HFFc6 (cell line): Measurements from ENCODE around the gene PRMT9. TPM values are rescaled to one million over a fixed set of nuclear protein-coding genes. Genes with fewer than 3 reads are reported as not detected.
A peak's percentile ranks its signal among the peaks of the same experiment; 100 is the strongest.

Experiments used
- DNase-seq: peaks from one replicate; pipeline ENCODE4 v3.0.0-alpha.2; 2018
- H3K27ac Mint-ChIP-seq: 2 replicates; pipeline ENCODE4 v1.8.0; 2020; ENCODE audit warnings: mild to moderate bottlenecking, mixed read lengths
- H3K27me3 Mint-ChIP-seq: 2 replicates; pipeline ENCODE4 v1.8.0; 2021; ENCODE audit warnings: mild to moderate bottlenecking, moderate library complexity, mixed read lengths; ENCODE audit not compliant: insufficient read depth
- H3K36me3 Mint-ChIP-seq: 2 replicates; pipeline ENCODE4 v1.8.0; 2021; ENCODE audit warnings: low read depth, mixed read lengths
- H3K4me1 Mint-ChIP-seq: 2 replicates; pipeline ENCODE4 v1.8.0; 2020; ENCODE audit warnings: low read depth, mixed read lengths
- H3K4me3 Mint-ChIP-seq: 2 replicates; pipeline ENCODE4 v1.8.0; 2020; ENCODE audit warnings: mild to moderate bottlenecking, moderate library complexity, mixed read lengths
- H3K9me3 Mint-ChIP-seq: 2 replicates; pipeline ENCODE4 v1.8.0; 2020; ENCODE audit warnings: mild to moderate bottlenecking, mixed read lengths
- total RNA-seq, 6 experiments: library from RNA; stranded (reverse); fragmentation: NEBNext Ultra II Directional; extraction: Animal tissue kit (Norgen Biotek cat#: 25700); gene quantifications; 2 replicates in 1 of 6; 3 replicates in 5 of 6; pipeline ENCODE4 v1.2.3, GENCODE V29; 2021
- TF ChIP-seq, protein P1 (sequence below): fragments of 200-600 bp; sonication (generic); IDR thresholded peaks from 2 replicates; pipeline ENCODE4 v1.5.0; 2021; ENCODE audit warnings: antibody characterized with exemption, mild to moderate bottlenecking

Gene PRMT9
- total RNA-seq, 6 experiments from 2014 or later, result 6.5 to 8.5 (median 7.3) TPM

DNA sequence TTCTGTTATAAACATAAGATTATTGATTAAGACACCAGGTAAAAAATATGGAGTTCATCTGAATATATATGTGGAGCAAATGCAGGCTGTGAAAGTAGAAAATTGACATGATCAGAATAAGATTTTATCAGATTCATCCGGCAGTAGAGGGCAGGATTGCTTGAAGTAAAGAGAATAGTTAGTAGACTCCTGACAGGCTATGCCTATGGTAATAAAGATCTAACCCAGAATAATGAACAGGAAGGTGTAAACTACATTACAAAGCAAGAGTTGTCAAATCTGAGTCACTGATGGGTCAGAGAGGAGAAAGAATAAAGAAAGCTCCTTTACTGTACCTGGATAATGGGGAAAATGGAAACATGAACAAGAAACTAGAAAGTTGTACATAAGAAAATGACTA is 87.6 kb downstream of the PRMT9 start:
- Mint-ChIP-seq H3K4me1 (peaks cover 47% of the 10 kb centered on the region), H3K27me3 (no peaks in the 10 kb centered on the region; the same call in 1 of the 2 replicates), H3K36me3 (no peaks in the 10 kb centered on the region), H3K27ac (no peak overlapping the region), H3K9me3 (no peaks in the 10 kb centered on the region), H3K4me3 (no peak overlapping the region)
- peak; percentile 17 for DNase-seq
- TF ChIP-seq, protein P1, sequence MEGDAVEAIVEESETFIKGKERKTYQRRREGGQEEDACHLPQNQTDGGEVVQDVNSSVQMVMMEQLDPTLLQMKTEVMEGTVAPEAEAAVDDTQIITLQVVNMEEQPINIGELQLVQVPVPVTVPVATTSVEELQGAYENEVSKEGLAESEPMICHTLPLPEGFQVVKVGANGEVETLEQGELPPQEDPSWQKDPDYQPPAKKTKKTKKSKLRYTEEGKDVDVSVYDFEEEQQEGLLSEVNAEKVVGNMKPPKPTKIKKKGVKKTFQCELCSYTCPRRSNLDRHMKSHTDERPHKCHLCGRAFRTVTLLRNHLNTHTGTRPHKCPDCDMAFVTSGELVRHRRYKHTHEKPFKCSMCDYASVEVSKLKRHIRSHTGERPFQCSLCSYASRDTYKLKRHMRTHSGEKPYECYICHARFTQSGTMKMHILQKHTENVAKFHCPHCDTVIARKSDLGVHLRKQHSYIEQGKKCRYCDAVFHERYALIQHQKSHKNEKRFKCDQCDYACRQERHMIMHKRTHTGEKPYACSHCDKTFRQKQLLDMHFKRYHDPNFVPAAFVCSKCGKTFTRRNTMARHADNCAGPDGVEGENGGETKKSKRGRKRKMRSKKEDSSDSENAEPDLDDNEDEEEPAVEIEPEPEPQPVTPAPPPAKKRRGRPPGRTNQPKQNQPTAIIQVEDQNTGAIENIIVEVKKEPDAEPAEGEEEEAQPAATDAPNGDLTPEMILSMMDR, result peak; percentile 45; the same call in 1 of the 2 replicates

DNA sequence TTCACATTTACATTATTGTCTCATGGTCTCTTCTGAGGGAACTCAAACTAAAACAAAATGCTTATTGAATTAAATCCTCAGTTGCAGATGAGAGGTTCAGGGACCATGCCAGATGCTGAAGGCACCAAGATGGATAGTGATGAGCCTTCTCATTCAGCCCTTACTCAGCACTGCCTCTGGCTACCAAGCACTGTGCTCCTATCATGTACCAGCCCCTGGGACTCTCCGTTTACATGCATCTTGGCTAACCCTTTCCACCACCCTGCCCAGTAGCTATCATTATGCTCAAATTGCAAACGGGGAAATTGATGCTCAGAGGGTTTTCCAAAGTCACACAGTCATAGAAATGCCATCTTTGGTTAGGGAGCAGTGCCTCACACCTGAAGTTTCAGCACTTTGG is 89.4 kb downstream of the PRMT9 start:
- H3K27ac Mint-ChIP-seq, result no peak overlapping the region
- no peak for DNase-seq
- H3K36me3 Mint-ChIP-seq, result no peaks in the 10 kb centered on the region
- H3K27me3 Mint-ChIP-seq, result no peaks in the 10 kb centered on the region
- TF ChIP-seq, protein P1, result no peak
- no peak overlapping the region for H3K4me3 Mint-ChIP-seq
- H3K9me3 Mint-ChIP-seq, result no peaks in the 10 kb centered on the region
- H3K4me1 Mint-ChIP-seq, result peaks cover 42% of the 10 kb centered on the region

DNA sequence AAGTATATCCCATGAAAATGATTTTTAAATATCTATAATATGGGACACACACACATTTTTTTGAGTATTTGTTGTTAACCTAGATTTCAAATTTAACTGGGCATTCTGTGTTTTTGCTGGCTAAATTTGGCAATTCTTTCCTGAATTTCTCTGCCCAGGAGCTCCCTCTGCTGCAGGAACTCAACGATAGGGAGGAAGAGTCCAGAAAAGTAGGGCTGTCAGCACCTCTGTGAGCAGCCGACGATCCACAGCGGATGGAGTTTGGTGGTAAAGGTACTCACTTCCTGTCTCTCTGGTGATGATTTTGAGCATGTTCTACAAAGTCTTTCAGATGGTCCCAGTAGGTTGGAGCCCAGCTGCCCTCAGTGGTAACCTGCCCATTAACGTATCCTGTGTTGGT is 89.9 kb downstream of the PRMT9 start:
- Mint-ChIP-seq H3K27me3 (no peaks in the 10 kb centered on the region), H3K4me3 (no peak overlapping the region), H3K4me1 (peaks cover 42% of the 10 kb centered on the region), H3K9me3 (no peaks in the 10 kb centered on the region), H3K36me3 (no peaks in the 10 kb centered on the region), H3K27ac (no peak overlapping the region)
- DNase-seq, result no peak
- TF ChIP-seq, protein P1, result peak; percentile 33

DNA sequence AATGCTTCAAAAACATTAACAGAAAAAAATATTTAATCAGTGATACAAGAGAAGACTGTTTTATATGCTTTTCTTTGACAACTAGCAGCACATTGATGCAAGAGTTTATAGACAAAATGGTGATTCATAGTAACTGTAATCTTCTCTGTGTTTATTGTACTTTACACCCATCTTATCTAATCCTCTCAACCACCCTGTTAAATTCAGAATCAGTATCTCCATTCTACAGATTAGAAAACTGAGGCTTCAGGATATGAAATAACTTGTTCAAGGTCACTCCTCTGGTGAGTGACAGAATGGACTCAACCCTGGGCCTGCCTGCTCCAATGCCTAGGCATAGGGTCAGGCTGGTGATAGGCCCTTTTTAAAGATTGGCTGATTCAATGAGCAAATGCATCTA is 92.9 kb downstream of the PRMT9 start:
- H3K4me1 Mint-ChIP-seq, result peaks cover 43% of the 10 kb centered on the region
- H3K27me3 Mint-ChIP-seq, result no peaks in the 10 kb centered on the region
- DNase-seq, result no peak
- H3K4me3 Mint-ChIP-seq, result no peak overlapping the region
- TF ChIP-seq, protein P1, result no peak
- no peaks in the 10 kb centered on the region for H3K36me3 Mint-ChIP-seq
- H3K9me3 Mint-ChIP-seq, result no peaks in the 10 kb centered on the region
- H3K27ac Mint-ChIP-seq, result no peak overlapping the region

DNA sequence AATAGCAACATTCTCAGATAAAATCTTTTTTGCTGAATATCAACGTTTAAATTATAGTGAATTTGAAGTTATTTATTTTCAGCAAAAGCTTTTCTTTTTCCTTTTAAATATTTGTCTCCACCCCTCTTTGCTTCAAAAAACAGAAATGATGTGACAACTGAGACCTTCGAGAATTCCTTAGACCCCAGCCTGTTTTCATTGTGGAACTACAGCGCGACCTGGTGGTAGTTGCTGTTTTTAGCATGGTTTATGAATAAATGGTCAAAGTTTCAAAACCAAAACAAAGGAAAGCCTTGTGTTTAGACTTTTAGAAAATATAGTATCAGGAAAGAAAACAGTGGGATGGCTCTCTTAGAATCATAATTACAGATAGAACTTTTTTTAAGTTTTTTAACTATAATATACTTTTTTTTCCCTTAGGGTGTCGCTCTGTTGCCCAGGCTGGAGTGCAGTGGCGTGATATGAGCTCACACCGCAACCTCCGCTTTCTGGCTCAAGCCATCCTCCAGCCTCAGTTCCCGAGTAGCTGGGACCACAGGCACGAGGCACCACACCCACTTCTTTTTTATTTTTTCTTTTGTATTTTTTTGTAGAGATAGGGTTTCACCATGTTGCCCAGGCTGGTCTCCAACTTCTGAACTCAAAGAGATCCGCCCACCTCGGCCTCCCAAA is 93.6 kb downstream of the PRMT9 start:
- peak overlapping the region; percentile 2; the same call in 1 of the 2 replicates for H3K4me3 Mint-ChIP-seq
- TF ChIP-seq, protein P1, result peak; percentile 91
- peak; percentile 45 for DNase-seq
- no peak overlapping the region for H3K27ac Mint-ChIP-seq
- H3K4me1 Mint-ChIP-seq, result peaks cover 44% of the 10 kb centered on the region
- H3K9me3 Mint-ChIP-seq, result no peaks in the 10 kb centered on the region
- H3K36me3 Mint-ChIP-seq, result no peaks in the 10 kb centered on the region
- no peaks in the 10 kb centered on the region; the same call in 1 of the 2 replicates for H3K27me3 Mint-ChIP-seq
